Dedifferentiated amniotic fluid mesenchymal stem cell (primary cell): ENCODE measurements around the gene LRRC14B.
"Not testable (repeated sequence)": the region's sequence is repeated elsewhere in the genome, so short reads cannot be mapped to it uniquely, and the experiment has no call there.

ENCODE experiments used
- DNase-seq: peaks from one replicate; pipeline ENCODE4 v3.0.0-alpha.2; 2016; ENCODE audit errors: extremely low spot score

Gene LRRC14B

GRCh38 chr5:207599-207998 is 16.3 kb downstream of the LRRC14B start:
- DNase-seq, result no peak

GRCh38 chr5:208449-209114 is 17.3 kb downstream of the LRRC14B start:
- DNase-seq, result no peak

GRCh38 chr5:213803-214395 is 22.6 kb downstream of the LRRC14B start:
- no peak for DNase-seq

DNA sequence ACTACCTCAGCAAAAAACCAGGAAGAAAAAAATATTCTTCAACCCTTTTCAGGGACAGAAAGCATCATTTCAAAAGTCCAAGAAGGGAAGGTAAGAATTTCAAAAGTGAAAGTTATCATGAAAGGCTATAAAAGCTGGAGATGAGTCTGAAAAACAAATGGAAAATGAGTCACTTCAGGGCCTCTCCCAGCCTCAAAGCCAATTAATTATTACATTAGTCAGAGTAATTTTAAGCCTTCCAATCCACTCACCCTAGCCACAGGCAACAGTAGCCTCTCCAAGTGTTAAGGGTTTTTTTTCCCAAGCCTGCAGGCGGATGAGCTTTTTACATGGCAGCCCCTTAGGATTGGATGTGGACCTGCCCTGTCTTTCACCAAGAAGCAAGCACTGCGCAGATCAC is 24.0 kb downstream of the LRRC14B start:
- not testable (repeated sequence) for DNase-seq

DNA sequence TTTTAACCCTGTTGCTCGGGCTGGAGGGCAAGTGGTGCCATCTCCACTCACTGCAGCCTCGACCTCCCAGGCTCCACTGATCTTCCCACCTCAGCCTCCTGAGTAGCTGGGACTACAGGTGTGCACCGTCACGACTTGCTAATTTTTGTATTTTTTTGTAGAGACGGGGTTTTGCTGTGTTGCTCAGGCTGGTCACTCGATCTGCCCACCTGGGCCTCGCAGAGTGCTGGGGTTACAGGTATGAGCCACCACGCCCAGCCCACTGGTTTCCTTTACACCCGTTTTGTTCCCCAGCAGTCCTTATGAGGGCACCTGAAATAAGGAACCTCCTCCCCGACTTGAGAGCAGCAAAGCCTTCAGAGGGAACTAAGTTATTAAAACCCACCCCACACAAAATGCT is 24.8 kb downstream of the LRRC14B start:
- not testable (repeated sequence) for DNase-seq

GRCh38 chr5:217494-218456 is 26.5 kb downstream of the LRRC14B start, which contains the start of the genes CCDC127 and SDHA:
Gene CCDC127, minus strand, starts transcription at chr5:218153. Its CDS starts 1,304 bp downstream, at chr5:216849.
Gene SDHA, plus strand, starts transcription at chr5:218320. Its CDS starts 36 bp downstream, at chr5:218356.
- peak; percentile 86 for DNase-seq

GRCh38 chr5:218457-219291 is 27.4 kb downstream of the LRRC14B start:
- DNase-seq, result peak; percentile 37

DNA sequence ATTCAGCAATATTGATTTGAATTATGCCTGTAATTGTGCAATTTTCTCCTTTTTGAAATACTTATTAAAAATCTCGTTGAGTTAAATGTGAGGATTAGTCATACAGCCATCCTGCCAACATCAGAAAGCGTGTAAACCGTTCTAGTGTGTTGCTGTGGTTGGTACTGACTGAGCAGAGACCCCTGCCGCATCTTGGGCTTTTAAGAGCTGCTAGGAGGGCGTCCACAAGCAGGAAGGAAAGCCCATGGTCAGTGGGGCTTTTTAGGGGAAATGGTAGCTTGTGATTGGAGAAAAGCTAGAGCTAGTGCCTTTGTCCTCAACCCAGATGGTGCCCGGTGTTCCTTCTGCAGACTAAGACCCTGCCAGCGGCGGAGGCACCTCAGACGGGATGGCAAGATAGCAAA is 28.2 kb downstream of the LRRC14B start:
- DNase-seq, result peak; percentile 16

DNA sequence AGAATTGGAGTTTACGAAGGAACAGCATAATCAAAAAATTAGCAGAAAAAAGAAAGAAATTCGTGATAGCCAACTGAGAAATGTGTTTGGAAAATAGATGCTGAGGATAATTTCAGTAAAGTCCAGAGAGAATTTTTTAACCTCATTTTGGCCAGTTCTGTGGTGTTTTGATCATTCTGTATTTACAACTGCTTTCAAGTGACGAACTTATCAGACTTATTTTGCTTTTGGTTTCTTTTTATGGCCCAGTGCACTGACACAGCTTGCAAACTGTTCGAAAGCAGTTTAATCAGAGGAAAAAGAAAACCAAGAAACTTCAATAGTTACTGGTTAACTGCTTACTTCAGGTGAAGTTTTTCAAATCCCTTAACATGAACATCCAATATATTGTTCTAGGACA is 28.7 kb downstream of the LRRC14B start:
- no peak for DNase-seq

GRCh38 chr5:222951-223715 is 31.8 kb downstream of the LRRC14B start:
- not testable (repeated sequence) for DNase-seq

DNA sequence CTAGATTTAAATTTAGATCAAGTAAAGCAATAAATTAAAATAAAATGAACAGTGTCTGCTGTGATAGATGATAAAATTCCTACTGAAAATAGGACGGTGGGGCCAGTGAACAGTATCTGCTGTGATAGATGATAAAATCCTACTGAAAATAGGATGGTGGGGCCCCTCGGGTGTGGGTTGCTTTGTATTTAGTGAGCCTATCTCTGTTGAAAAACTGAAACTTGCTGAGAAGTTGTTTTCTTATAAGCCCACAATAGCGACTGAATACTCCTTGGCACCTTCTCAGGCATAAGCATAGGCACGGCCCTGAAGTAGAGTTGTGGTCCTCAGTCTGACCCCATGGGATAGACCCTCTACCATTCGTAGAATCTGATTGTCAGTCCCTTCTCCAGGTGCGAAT is 32.5 kb downstream of the LRRC14B start:
- no peak for DNase-seq

DNA sequence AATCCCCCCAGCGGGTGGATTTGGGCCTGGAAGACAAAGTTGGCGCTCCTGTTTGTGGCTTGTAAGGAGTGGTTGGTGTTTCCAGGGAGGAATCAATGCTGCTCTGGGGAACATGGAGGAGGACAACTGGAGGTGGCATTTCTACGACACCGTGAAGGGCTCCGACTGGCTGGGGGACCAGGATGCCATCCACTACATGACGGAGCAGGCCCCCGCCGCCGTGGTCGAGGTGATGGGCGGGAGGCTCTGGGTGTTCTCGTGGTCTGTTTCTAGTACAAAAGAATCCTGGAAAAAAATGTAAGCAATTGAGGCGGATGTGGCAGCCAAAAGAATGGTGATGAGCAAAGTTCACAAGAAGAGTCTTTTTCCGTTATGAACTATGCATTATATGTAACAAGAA is 34.0 kb downstream of the LRRC14B start:
- no peak for DNase-seq

- not testable (repeated sequence) for DNase-seq
Observed at GRCh38 chr5:227375-227774, 36.1 kb downstream of the LRRC14B start.

DNA sequence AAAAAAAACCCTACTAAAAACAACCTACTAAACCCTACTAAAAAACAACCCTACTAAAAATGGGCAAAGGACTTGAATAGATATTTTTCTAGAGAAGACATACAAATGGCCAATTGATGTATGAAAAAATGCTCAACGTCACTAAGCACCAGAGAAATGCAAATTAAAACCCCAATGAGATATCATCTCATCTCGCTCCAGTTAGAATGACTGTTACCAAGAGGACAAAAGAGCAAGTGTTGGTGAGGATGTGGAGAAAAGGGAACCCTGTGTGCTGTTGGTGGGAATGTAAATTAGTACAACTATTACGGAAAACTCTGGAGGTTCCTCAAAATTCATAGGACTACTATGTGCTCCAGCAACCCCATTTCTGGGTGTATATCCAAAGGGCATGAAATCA is 37.6 kb downstream of the LRRC14B start:
- DNase-seq, result no peak

DNA sequence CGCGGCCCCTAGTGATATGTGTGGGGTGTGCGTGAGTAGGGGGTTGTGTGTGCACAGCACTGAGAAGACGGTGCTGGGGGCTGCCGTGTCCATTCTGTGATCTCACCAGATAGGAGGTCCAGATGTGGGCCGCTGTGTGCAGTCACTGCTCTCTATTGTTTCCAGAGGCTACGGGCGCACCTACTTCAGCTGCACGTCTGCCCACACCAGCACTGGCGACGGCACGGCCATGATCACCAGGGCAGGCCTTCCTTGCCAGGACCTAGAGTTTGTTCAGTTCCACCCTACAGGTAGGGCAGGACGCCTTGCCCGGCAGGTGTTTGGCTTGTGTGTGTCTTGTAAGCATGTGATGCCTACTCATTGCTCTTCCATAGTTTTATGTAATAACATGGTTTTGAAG is 39.4 kb downstream of the LRRC14B start:
- DNase-seq, result no peak

DNA sequence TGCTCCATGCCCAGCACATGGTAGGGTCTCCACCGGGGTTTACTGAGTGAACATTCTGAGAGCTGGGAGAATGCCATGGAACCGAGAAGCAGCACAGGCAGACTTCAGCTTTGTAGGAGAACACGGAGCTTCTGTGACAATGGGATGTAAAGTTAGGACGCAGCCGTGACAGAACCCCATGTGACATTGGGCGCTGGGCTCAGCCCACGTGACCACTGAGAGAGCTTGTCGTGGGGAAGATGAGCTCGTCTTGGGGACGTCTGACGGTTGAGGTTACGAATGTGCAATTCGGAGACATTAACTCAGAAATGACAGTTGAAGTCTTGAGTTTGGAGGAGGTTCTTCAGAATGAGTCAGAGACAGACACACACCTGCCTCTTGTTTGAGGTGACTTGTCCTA is 40.4 kb downstream of the LRRC14B start:
- no peak for DNase-seq

- DNase-seq, result not testable (repeated sequence)
Observed at GRCh38 chr5:233426-233825, 42.1 kb downstream of the LRRC14B start.

GRCh38 chr5:234450-234849 is 43.2 kb downstream of the LRRC14B start:
- DNase-seq, result no peak

- not testable (repeated sequence) for DNase-seq
Observed at GRCh38 chr5:235527-235926, 44.2 kb downstream of the LRRC14B start.

- DNase-seq, result not testable (repeated sequence)
Observed at GRCh38 chr5:237931-238330, 46.6 kb downstream of the LRRC14B start.

DNA sequence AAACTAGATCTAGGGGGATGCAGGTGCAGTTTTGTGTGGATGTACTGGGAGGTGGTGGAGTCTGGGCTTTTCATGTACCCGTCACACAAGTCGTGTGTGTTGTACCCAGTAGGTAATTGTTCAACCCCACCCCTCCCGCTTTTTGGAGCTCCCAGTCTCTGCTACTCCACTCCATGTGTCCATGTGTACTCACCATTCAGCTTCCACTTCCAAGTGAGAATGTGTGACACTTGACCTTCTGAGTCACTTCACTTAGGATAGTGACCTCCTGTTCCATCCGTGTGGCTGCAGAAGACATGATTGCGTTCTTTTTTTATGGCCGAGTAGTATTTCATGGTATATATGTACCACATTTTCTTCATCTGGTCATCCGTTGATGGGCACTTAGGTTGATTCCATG is 49.3 kb downstream of the LRRC14B start:
- not testable (repeated sequence) for DNase-seq
